Stimulated activated CD8-positive, alpha-beta memory T cell treated with anti-CD3 and anti-CD28 coated beads, Interleukin-2, amount 100 ng/mL, for 1 hour (primary cell): ENCODE results near the gene PRKN.

ENCODE experiments used
- DNase-seq, 2 donors: peaks; one replicate each; pipeline ENCODE4 v3.0.0-alpha.2; 2020; ENCODE audit warnings: low read depth in 2 of 2

PRKN gene

GRCh38 chr6:162615016-162615705, 112.4 kb downstream of the PRKN start:
- no peak for DNase-seq

DNA sequence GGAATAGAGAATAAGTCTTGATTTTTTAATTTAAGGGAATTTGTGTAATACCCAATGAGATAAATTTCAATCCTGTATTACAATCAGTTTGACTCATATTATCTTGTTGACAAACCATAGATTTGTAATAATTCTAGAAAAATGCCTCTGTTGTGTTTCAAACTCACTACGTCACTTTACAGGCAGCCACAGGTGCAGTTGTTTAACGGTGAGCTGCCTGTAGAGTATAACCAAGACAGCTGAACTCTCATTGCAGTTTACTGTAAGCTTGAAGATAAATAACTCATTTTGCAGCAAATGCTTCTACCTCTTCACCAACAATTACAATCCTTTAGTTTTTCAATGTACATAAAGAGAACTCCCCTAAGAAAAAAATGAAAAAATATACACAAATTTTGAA, 114.3 kb downstream of the PRKN start:
- DNase-seq, result no peak

DNA sequence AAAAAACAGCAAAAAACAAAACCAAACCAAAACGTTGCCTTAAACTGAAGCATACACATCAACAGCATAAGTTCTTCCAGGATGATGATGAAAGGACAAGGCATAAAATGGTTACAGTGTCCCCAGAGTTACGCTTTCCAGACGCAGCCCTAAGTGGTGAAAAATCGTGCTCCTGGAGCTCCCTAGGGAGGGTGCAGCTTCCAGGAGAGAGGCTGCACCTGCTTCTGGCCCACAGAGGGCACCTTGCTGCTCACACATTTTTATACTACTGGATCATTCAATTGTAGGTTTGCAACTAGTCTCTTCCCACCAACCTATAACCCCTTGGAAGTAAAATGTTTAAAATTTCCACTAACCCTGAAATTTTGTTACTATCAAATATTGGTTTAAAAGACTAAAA, 115.0 kb downstream of the PRKN start:
- DNase-seq, result no peak

- no peak for DNase-seq
These were observed 117.2 kb downstream of the PRKN start for GRCh38 chr6:162610351-162610750.

DNA sequence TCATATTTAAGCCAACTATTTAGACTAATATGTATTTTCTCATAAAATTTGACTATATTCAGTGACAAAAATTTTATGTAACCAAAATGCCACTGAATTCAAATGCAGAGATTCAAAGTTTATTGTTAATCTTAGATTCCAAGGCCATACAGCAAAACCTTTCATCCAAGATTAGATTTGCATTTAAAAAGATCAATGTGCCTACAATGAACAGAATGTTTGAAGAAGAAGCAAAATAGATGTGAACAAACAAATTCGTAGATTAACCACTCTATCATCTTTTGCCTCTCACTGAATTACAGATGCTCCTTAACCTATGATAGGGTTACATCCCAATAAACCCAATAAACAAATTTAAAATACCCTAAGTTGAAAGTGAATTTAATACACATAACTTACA, 121.7 kb downstream of the PRKN start:
- no peak for DNase-seq

DNA sequence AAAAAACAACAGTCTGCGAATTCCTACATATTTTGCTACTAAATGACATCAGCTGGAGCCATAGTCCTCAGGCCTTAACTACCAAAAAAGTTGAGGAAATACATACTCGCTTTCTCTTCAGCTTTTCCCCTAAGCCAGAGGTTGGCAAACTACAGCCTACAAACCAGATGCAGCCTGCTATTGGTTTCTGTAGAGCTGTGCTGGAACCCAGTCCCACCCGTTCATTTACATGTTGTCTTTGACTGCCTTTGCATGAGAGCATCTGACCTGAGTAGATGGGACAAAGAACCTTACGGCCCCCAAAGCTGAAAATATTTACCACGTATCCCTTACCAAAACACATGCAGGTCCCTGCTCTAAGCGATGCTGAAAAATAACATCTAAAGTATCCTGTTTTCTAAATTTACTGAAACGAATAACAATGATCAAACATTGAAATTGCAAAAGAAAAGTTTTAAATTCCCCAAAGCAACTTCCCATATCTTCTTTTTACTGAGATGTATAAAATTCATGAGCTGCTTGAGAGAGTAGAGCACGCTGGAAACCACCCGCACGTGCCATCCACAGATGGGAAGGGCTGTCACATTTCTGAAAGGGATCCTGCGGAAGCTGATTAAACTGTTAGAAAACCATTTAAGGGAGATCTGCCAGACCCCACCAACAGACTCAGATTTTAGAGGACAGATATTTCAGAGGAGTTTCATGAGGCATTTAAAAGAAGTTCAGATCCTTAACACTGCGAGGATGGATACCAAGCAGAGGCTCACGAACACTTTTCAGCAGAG, 124.1 kb downstream of the PRKN start:
- DNase-seq, result no peak

DNA sequence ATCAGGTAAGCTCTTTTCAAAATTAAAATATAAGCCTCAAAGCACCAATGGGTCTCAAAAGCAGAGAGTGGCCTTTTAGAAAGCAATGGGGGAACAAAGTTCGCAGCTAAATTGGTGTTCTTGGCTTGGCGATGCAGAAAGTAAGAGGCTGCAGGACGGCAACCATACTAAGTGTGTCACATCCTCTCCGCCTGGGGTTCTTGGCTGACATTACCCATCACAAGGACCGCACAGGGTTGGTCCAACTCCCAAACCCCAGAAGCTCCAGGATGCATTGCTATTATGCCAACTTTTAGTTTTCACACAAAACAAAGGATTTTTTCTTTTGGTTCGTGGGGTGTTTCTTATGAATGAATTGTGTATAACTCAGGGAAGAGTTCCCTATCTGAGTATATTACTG, 124.8 kb downstream of the PRKN start:
- no peak for DNase-seq

- DNase-seq, result no peak
These were observed 130.9 kb downstream of the PRKN start for GRCh38 chr6:162596676-162597075.

DNA sequence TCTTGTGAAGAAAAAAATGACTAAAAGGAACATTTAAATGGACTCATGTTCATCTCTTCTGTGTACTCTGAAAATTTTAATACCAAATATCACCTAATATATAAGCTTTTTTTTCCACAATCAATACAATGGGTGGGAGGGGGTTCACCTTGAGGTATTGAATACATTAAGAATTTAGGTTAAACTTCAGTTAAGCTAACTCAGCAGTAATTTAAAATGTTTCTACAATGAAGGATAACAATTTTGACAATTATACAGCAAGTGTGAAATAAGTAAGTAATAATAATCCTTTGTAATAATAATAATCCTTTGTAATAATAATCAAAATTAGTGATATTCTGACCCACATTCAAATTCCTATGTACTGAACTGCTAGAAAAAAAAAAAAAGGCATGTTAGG, 136.0 kb downstream of the PRKN start:
- DNase-seq, result no peak

DNA sequence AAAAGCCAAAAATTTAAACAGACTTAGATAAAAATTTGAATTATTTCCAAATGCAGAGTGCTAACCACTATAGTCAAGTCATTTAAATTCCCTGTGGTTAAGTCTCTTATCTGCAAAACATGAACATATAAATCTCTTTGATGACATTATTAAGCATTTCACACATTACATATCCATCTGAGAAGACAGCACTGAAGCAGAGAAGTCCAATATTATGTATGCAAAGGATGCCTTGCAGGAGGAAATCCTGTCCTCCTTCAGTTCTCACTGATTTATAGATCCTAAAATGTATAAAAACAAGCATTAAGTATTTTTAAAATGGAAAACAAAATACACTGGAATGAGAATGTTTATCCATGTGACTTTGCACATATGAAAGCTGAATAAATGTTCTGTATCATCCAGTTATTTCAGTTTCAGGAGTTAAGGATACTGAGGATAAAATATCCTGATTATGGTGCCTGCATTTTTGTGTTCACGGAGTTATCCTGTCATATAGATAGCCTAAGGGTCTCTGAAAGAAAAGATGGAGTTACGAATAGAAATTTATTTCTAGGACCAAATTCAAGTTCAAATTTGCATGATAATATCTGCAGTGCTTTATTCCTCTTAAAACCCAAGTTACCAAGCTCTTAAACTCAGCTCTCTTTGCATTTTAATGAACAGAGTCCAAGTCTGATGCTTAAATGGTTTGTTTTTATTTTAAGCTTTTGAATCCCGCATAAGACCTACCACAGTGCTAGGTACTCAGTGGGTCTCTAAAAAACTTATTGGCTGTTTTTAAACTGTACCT, 145.4 kb downstream of the PRKN start:
- no peak for DNase-seq

GRCh38 chr6:162580619-162581018, 146.9 kb downstream of the PRKN start:
- DNase-seq, result no peak

GRCh38 chr6:162576016-162576415, 151.6 kb downstream of the PRKN start:
- DNase-seq, result no peak

- no peak for DNase-seq
These were observed 155.3 kb downstream of the PRKN start for GRCh38 chr6:162572240-162572639.

- DNase-seq, result no peak
These were observed 159.3 kb downstream of the PRKN start for GRCh38 chr6:162568266-162568665.

- DNase-seq, result no peak
These were observed 165.5 kb downstream of the PRKN start for GRCh38 chr6:162562041-162562440.

- no peak for DNase-seq
These were observed 166.7 kb downstream of the PRKN start for GRCh38 chr6:162560891-162561290.

DNA sequence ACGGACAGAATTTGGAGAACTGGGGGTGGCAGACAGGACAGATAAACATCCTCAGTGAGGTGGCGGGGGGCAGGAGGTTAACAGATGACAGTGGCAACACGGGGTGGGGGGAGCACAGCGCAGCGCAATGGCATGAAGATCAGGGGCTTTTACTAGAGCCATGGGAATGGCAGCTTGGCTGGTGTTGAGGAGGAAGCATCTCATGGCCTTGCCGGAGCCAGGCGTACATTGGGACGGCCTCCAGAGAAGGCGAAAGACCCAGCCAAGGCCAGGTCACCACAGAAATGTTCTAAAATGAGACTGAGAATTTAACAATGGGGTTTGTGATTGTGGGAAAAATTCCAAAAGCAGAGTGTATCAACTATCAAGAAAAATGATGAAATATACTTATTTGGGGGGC, 173.0 kb downstream of the PRKN start:
- no peak for DNase-seq

- DNase-seq, result no peak
These were observed 180.7 kb downstream of the PRKN start for GRCh38 chr6:162546905-162547304.

DNA sequence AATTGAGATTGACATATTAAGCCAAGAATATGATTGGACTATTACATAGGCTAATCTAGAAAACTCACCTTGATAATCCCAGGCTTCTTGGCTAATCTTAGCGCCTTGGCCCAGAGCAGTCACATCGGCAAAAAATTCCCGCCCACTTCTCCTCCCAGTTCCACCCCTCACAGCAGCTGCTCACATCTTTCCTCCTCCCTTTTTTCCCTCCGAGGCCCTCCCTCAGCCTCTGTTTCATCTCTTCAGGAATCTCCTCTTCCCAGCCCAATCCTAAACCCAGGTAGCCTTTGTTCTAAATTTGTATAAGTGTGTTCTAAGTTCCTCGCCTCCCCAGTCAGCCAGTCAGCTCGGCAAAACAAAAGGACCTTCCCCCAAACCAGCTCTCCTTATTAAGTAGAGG, 184.3 kb downstream of the PRKN start:
- DNase-seq, result no peak

GRCh38 chr6:162541019-162541601, 186.5 kb downstream of the PRKN start:
- no peak for DNase-seq

GRCh38 chr6:162539321-162539720, 188.2 kb downstream of the PRKN start:
- no peak for DNase-seq

DNA sequence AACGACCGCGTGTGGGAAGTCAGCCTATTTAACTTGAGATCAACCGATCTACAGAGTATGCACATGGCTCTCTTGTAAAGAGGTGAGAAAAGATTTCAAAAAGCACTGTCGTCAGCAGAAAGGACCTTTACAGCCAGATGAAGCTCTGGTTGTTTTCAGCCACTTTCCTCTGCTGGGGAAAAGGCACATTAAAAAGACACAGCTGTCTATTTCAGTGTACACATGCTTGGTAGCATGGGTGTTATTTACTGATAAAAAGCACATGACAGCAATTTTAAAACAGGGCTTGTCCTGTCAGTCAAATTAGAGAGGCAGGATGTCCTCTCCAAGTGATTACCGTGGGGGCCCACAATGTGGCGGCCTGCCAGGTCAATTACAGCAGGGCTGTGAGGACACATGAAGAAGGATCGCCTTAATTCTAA, 188.9 kb downstream of the PRKN start:
- DNase-seq, result no peak
